Measurements from ENCODE around the gene RNF144A. TPM values are rescaled to one million over a fixed set of nuclear protein-coding genes. Genes with fewer than 3 reads are reported as not detected.

The RNF144A gene
- polyA plus RNA-seq, 1 experiment = 0.12 TPM

DNA sequence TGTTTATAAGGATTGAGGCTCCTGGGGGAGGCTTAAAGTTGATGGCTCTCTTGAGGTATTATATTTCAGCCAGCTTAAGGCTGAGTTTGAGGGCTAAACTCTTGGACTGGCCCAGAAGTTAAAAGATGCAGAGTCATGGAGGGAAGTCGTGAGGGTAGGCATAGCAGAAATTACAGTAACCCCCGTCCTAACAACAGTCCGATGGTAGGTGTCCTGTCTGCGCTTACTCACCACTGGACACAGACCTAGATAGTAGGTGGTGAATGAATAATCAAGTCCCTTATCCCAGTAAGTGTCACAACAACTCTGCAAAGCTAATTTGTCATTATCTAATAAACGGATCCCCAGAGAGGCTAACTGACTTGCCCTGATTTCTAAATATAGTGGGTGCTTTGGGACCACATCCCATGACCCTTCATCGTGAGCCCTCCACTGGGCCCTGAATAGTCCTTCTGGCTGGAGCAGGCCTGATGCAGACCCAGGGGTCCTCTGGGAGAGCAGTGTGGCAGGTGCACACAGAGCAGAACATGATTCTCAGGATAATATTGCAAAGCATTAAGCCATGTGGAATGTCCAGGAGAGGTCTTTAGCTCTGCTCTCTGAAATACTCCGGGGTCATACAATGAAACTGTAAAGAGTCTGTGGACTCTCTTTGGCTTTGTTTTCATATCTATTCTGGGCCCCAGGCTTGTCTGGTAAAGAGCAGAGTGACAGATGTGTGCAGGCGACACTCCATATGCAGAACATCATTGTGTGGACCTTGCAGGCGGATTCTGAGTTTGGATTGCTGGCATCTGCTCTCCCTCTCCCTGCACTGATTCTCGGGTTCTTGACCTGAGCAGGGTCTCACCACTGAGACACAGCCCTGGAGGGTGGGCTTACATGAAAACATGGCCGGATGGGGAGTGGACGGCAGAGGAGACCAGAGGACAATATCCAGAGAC, 98.1 kb downstream of the RNF144A start:
- ChIA-PET POLR2A (no interaction called here), CTCF (no interaction called here)
- no peak for DNase-seq (ENCODE audit: low read depth)

DNA sequence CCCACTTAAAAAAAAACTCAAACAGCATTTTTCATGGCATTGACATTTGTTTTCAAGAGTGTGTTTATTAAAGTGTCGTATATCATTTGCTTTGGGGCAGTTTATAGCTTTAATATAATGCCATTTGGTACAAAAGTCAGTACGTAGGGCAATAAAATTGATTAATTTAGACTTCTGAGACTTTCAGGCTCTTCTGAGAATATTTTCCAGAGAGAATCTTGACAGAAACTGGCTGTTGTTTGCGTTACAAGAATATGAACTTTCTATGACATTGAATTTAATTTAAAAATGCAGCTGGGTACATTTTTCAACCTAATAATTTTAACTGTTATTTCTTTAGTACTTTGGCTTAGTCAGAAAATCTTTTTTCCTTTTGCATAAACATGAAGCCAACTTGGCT, 98.9 kb downstream of the RNF144A start:
- POLR2A ChIA-PET = no interaction called here
- no peak for DNase-seq (ENCODE audit: low read depth)
- no peaks in the 10 kb centered on the region for H3K27me3 ChIP-seq (ENCODE audit: control insufficient read depth, insufficient read depth, low read length)
- no peaks in the 10 kb centered on the region for H3K36me3 ChIP-seq (ENCODE audit: control insufficient read depth, insufficient read depth, low read length)
- H3K4me3 ChIP-seq (ENCODE audit: low read depth, low read length) = no peak overlapping the region
- TF ChIP-seq, protein P1, sequence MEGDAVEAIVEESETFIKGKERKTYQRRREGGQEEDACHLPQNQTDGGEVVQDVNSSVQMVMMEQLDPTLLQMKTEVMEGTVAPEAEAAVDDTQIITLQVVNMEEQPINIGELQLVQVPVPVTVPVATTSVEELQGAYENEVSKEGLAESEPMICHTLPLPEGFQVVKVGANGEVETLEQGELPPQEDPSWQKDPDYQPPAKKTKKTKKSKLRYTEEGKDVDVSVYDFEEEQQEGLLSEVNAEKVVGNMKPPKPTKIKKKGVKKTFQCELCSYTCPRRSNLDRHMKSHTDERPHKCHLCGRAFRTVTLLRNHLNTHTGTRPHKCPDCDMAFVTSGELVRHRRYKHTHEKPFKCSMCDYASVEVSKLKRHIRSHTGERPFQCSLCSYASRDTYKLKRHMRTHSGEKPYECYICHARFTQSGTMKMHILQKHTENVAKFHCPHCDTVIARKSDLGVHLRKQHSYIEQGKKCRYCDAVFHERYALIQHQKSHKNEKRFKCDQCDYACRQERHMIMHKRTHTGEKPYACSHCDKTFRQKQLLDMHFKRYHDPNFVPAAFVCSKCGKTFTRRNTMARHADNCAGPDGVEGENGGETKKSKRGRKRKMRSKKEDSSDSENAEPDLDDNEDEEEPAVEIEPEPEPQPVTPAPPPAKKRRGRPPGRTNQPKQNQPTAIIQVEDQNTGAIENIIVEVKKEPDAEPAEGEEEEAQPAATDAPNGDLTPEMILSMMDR (IDR thresholded peaks at IDR 0.05; ENCODE audit: insufficient read depth, low read depth, low read length) = no peak
- CTCF ChIA-PET = no interaction called here

More for the DNA sequence above, 98.1 kb downstream of the RNF144A start:
- no peaks in the 10 kb centered on the region for H3K27me3 ChIP-seq (ENCODE audit: control insufficient read depth, insufficient read depth, low read length)
- H3K4me3 ChIP-seq (ENCODE audit: low read depth, low read length) = no peak overlapping the region
- TF ChIP-seq, protein P1 (IDR thresholded peaks at IDR 0.05; ENCODE audit: insufficient read depth, low read depth, low read length) = no peak
- H3K36me3 ChIP-seq (ENCODE audit: control insufficient read depth, insufficient read depth, low read length) = no peaks in the 10 kb centered on the region

DNA sequence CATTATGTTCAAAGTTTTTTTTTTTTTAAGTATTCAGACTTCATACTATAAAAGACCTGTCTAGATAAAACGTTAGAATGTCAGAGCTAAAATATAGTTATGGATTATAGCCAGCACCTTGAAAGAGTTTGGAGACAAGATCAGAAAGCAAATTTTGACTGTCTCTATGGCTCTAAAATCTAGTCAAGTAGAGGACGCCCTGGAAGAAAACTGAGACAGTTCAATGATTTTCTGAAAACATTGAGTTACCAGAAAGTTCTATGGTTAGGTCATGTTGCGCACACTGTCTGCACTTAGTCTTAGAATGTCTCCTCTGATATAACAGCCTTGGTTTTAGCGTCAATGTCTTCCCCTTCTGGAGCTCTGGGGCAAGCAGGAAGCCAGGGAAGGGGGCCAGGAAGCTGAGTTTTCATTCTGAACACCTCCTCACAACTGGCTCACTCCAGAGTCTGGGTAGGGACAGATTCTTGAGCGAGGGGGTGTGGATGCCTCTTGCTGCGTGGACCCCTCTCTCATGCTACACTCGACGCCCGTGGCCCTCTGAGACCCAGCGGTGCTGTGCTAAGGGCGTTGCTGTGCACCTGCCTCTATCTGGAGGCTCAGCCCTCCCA, 99.5 kb downstream of the RNF144A start:
- no peaks in the 10 kb centered on the region for H3K27me3 ChIP-seq (ENCODE audit: control insufficient read depth, insufficient read depth, low read length)
- H3K36me3 ChIP-seq (ENCODE audit: control insufficient read depth, insufficient read depth, low read length) = no peaks in the 10 kb centered on the region
- ChIA-PET CTCF (no interaction called here), POLR2A (no interaction called here)
- TF ChIP-seq, protein P1 (IDR thresholded peaks at IDR 0.05; ENCODE audit: insufficient read depth, low read depth, low read length) = no peak
- H3K4me3 ChIP-seq (ENCODE audit: low read depth, low read length) = no peak overlapping the region
- no peak for DNase-seq (ENCODE audit: low read depth)

DNA sequence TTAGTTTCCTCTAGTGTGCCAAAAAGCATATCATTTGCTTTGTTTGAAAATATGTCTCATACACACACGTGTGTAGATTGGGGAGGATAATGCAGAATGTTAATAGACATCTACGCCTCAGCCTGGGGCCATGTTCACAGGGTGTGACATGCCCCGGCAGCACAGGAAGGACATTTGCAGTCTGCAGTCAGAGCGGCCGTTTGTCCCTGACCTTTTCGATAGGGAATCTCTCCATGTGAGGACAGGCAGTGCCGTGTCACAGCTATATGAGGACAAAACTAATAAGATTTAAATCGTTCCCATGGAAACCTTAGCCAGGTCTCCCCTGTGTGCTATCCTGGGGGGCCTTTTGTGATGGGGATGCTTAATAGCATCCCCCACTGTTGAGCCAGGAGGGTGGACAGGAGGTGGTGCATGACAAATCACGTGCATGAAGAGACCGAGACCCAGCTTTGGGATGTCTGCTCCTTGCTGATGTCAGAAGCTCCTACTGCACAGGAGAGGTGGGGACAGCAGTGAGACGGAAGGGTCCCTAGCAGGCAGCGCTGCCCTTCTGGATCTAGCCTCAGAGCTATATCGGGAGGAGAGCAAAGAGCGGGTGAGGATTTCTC, 100.6 kb downstream of the RNF144A start:
- no peak overlapping the region for H3K4me3 ChIP-seq (ENCODE audit: low read depth, low read length)
- H3K36me3 ChIP-seq (ENCODE audit: control insufficient read depth, insufficient read depth, low read length) = no peaks in the 10 kb centered on the region
- ChIA-PET POLR2A (no interaction called here), CTCF (no interaction called here)
- TF ChIP-seq, protein P1 (IDR thresholded peaks at IDR 0.05; ENCODE audit: insufficient read depth, low read depth, low read length) = no peak
- DNase-seq (ENCODE audit: low read depth) = no peak
- H3K27me3 ChIP-seq (ENCODE audit: control insufficient read depth, insufficient read depth, low read length) = no peaks in the 10 kb centered on the region

DNA sequence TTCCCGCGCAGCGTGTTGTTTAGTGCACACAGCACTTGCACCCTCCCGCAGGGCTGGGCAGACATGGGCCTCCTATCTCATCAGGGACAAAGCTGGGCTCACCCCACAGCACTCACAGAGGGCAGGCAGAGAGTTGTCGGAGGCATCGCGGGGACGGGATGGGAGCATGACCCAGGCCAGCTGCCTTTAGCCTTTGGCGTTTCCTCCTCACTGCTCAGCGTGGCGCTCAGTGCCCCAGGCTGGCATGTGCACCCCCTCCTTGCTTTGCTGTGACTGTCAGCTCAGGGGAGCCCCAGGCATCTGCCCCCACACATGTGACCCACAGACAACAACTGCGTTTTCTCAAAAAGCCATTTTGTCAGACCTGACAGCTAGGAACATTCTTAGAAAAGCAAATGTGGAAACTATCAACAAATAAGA, 101.1 kb downstream of the RNF144A start:
- no peaks in the 10 kb centered on the region for H3K36me3 ChIP-seq (ENCODE audit: control insufficient read depth, insufficient read depth, low read length)
- H3K27me3 ChIP-seq (ENCODE audit: control insufficient read depth, insufficient read depth, low read length) = no peaks in the 10 kb centered on the region
- CTCF ChIA-PET = interaction anchor here (1.1 kb wide), 1 partner anchor 16 kb away, joined by 3 read pairs; no protein-coding TSS in a partner anchor
- H3K4me3 ChIP-seq (ENCODE audit: low read depth, low read length) = no peak overlapping the region
- TF ChIP-seq, protein P1 (IDR thresholded peaks at IDR 0.05; ENCODE audit: insufficient read depth, low read depth, low read length) = no peak
- POLR2A ChIA-PET = no interaction called here
- DNase-seq (ENCODE audit: low read depth) = no peak

Data from BJ (cell line).